Neural crest cell (in vitro differentiated cells): ENCODE results near the gene AMER1. TPM values are rescaled to one million over a fixed set of nuclear protein-coding genes. Genes with fewer than 3 reads are reported as not detected.
"Not testable (repeated sequence)": the region's sequence is repeated elsewhere in the genome, so short reads cannot be mapped to it uniquely, and the experiment has no call there.

Experiments
- DNase-seq: peaks from one replicate; pipeline ENCODE4 v3.0.0; 2021; ENCODE audit warnings: low read depth, mixed read lengths, low spot score
- H3K27ac Mint-ChIP-seq: one replicate; pipeline ENCODE4 v1.8.0; 2021; ENCODE audit warnings: mild to moderate bottlenecking, mixed read lengths; ENCODE audit not compliant: unreplicated experiment
- H3K27me3 Mint-ChIP-seq: 2 replicates; pipeline ENCODE4 v1.8.0; 2021; ENCODE audit warnings: low read depth, mild to moderate bottlenecking, mixed read lengths
- H3K36me3 Mint-ChIP-seq: 2 replicates; pipeline ENCODE4 v1.8.0; 2021; ENCODE audit warnings: low read depth, mild to moderate bottlenecking, mixed read lengths
- H3K4me1 Mint-ChIP-seq: 2 replicates; pipeline ENCODE4 v1.8.0; 2021; ENCODE audit warnings: mixed read lengths
- H3K4me3 Mint-ChIP-seq: one replicate; pipeline ENCODE4 v1.8.0; 2021; ENCODE audit warnings: mild to moderate bottlenecking, mixed read lengths
- H3K9me3 Mint-ChIP-seq: 2 replicates; pipeline ENCODE4 v1.8.0; 2021; ENCODE audit warnings: mixed read lengths
- long read RNA-seq: library from polyadenylated mRNA; unstranded; transcript quantifications from one replicate; pipeline ENCODE4 v2.0.0, GENCODE V29; 2020
- total RNA-seq: library from RNA; stranded (reverse); gene quantifications from 2 replicates; pipeline ENCODE4 v1.2.1, GENCODE V29; 2021
- TF ChIP-seq, protein P1 (sequence below): fragments of 200-600 bp; sonication (generic); conservative IDR thresholded peaks from 2 replicates; pipeline ENCODE4 v1.5.0; 2021; ENCODE audit warnings: antibody characterized with exemption, mild to moderate bottlenecking

AMER1 gene
- total RNA-seq: 12.8 and 13.6 TPM in 2 replicates
- long read RNA-seq, partial matches to known transcripts: 0 of 1 reads
- long read RNA-seq, other reads (novel, unspliced or antisense): 1 of 1 reads

DNA sequence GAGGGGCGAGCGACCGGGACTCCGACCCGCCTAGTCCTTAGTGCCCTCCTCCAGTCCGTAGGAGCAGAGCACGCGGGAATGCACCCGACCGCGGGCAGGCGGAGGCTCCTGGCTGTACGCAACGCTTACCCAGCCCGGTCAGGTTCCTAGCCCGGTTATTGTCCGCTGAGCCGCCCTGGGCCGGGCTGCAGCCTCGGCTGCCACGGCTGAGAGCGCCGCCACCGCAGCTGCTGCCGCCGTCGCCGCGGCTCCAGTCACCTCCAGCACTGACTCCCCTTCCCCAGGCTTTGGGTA is at the start of gene AMER1:
Gene AMER1, minus strand, starts transcription at position 268 of the 294 bp plus-strand sequence. CDS start 12,422 bp downstream, outside the sequence.
- H3K27me3 Mint-ChIP-seq: no peaks in the 10 kb centered on the region
- H3K9me3 Mint-ChIP-seq: no peaks in the 10 kb centered on the region
- TF ChIP-seq, protein P1, sequence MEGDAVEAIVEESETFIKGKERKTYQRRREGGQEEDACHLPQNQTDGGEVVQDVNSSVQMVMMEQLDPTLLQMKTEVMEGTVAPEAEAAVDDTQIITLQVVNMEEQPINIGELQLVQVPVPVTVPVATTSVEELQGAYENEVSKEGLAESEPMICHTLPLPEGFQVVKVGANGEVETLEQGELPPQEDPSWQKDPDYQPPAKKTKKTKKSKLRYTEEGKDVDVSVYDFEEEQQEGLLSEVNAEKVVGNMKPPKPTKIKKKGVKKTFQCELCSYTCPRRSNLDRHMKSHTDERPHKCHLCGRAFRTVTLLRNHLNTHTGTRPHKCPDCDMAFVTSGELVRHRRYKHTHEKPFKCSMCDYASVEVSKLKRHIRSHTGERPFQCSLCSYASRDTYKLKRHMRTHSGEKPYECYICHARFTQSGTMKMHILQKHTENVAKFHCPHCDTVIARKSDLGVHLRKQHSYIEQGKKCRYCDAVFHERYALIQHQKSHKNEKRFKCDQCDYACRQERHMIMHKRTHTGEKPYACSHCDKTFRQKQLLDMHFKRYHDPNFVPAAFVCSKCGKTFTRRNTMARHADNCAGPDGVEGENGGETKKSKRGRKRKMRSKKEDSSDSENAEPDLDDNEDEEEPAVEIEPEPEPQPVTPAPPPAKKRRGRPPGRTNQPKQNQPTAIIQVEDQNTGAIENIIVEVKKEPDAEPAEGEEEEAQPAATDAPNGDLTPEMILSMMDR: no peak
- peak within 1 kb of the TSS; percentile 81 for H3K27ac Mint-ChIP-seq
- H3K4me3 Mint-ChIP-seq: peak within 1 kb of the TSS; percentile 96
- peaks cover 14% of the 10 kb centered on the region for H3K4me1 Mint-ChIP-seq
- H3K36me3 Mint-ChIP-seq: no peaks in the 10 kb centered on the region
- no peak for DNase-seq

DNA sequence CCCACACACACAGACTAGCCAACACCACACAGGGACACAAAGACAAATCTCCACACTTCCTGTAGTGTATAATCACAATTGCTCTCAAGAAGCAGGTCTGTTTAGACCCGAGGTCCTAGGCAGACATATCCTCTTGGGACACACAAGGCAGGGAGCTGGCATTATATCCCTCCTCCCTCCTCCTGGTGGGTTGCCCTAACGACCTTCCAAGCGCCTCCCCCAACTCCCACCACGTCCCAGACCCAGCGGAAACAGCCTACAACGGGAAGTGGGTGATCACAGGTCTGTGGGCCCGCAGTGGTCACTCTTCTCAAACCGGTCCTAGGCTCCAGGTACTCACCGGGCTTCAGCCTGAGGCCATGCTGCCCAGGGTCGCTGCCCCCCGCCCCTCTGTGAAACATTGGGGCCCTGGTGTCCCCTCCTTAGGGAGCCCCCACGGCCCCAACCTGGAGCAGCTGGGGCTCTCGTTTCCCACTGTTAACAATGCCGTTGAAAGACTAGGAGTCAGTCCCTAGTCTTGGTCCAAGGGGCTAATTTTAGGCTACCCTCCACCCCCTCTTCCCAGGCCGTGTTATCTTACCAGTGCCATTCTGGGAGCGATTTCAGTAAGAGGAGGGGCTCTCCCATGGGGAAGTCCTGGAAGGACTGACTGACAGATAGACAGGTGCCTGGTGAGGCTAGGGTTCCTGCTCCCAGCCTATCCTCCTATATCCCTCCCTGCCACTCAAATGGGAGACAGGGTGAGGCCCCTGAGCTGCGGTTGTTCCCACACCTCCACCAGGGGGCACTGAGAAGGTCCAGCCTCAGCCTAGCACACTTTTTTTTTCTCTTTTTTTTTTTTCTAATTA is 24.8 kb upstream of the AMER1 start, which contains the start of gene ASB12:
Gene ASB12, minus strand, starts transcription at position 485 of the 848 bp plus-strand sequence. CDS start 4,957 bp downstream, outside the sequence.
- no peak for DNase-seq
- no peaks in the 10 kb centered on the region for H3K4me1 Mint-ChIP-seq
- H3K36me3 Mint-ChIP-seq: no peaks in the 10 kb centered on the region
- H3K27ac Mint-ChIP-seq: no peak within 1 kb of the TSS
- TF ChIP-seq, protein P1: no peak
- H3K27me3 Mint-ChIP-seq: no peaks in the 10 kb centered on the region
- H3K9me3 Mint-ChIP-seq: peaks cover 9% of the 10 kb centered on the region
- H3K4me3 Mint-ChIP-seq: no peak within 1 kb of the TSS

DNA sequence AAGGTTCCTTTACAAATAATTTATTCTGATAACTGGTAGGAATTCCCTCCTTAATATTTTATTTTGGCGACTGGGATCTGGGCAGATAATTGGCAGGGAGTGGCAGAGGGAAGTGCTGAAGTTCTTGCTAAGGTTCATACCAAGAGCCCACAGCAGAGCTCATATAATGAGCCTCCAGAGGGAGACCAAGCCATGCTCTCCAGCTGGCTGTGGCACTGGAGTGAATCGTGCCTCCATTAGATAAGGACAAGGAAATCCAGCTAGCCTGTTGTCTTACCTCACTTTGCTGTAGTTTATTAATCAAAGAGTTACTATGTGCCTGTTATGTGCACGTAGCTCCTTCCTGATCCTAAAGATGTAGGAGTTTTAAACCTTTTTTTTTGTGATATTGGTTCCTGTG is 23.6 kb upstream of the AMER1 start:
- H3K27ac Mint-ChIP-seq: no peak overlapping the region
- no peak for DNase-seq
- H3K4me1 Mint-ChIP-seq: no peaks in the 10 kb centered on the region

DNA sequence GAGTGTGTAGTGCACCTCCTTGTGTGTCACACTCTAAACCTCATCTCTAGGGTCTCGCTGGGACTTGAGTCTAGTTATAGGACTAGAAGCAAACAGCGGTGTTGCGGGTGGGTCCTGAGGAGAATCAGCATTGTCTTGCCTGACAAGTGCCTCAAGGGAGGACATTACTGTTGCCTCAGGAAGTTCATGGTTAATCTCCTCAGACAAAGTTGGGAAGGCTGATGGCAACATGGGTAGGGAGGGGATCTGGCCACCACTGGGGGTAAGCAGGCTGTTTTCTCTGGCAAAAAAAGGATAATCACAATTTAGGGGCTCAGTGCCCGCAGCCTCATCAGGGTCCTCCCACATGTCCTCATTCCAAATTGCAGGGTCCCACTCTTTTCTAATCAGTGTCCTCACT is 12.5 kb upstream of the AMER1 start:
- H3K27me3 Mint-ChIP-seq: no peaks in the 10 kb centered on the region
- H3K36me3 Mint-ChIP-seq: peaks cover 2% of the 10 kb centered on the region
- H3K27ac Mint-ChIP-seq: no peak overlapping the region
- TF ChIP-seq, protein P1: no peak
- no peaks in the 10 kb centered on the region for H3K4me1 Mint-ChIP-seq
- H3K4me3 Mint-ChIP-seq: no peak overlapping the region
- DNase-seq: no peak
- peaks cover 4% of the 10 kb centered on the region for H3K9me3 Mint-ChIP-seq

More for the DNA sequence above, 23.6 kb upstream of the AMER1 start:
- Mint-ChIP-seq H3K36me3 (peaks cover 3% of the 10 kb centered on the region), H3K4me3 (no peak overlapping the region), H3K9me3 (peaks cover 9% of the 10 kb centered on the region), H3K27me3 (no peaks in the 10 kb centered on the region)
- TF ChIP-seq, protein P1: no peak

DNA sequence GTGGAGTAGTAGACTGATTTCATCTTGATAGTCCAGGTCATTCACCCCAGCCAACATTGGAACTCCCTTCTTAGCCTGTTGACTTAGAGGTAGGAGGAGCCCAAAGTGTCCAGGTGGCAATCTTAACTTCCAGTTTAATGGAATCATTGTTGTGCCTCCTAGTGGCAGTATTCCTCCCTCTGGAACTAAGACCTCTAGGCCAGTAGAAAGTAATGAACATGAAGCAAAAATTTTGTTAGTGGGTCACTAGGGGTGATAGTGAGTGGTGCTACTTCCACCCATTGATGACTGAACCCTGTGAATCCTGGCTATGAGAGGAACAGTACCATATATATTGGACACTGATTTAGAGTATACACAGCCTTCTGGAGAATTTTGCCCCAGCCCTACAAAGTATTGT is 8.5 kb upstream of the AMER1 start:
- not testable (repeated sequence) for H3K27me3 Mint-ChIP-seq, H3K4me1 Mint-ChIP-seq, H3K36me3 Mint-ChIP-seq, DNase-seq, H3K27ac Mint-ChIP-seq, H3K4me3 Mint-ChIP-seq, H3K9me3 Mint-ChIP-seq

DNA sequence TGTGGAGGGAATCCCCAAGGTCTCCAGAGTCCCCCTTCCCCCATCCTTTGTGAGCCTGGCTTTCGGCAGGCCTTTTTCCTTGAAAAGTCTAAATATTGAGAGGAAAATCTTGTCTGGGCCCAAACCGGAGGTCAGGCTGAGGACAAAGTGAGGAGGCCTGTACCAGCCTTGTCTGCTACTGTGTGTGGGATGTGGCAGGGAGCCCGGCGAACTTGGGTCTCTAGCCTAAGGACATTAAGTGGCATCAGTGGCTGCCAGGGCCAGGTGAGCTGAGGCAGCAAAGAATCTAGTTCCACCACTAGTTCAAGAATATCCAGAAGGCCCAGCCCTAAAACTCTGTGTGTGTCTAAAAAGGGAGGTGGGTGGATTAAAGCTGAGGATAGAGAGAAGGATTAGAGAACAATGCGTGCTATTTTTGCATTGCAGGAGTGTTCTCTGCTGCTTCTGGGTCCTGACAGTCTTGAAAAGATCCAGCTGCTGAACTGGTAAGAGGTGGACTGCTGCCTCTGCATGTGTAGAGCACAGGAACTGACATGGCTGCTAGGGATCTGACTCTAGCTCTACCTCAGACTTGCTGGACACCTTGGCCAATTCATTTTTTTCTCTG is 1.2 kb upstream of the AMER1 start:
- Mint-ChIP-seq H3K4me1 (peaks cover 14% of the 10 kb centered on the region), H3K27me3 (no peaks in the 10 kb centered on the region), H3K9me3 (no peaks in the 10 kb centered on the region), H3K36me3 (no peaks in the 10 kb centered on the region), H3K27ac (no peak overlapping the region), H3K4me3 (peak overlapping the region; percentile 96)
- TF ChIP-seq, protein P1: no peak
- DNase-seq: no peak
